ENCODE results near the gene CAPN6.

The CAPN6 gene

DNA sequence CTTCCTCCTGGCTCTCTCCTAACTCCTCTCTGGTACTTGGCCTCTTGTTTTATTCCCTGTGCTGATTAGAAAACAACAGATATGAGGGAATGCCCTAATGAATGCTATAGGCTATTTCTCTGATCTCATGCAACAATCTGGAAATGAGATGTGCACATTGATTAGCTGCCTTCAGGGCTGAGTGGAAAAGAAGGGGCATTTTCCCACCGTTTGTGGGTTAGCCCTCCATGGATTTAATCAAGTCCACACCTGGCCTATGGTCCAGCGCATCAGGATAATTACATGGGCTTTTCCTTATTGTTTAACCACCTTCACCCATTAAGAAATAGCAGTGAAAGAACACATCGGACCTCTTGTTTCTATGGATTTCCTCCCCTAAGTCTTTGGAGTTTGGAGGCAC lies 70.0 kb downstream of the CAPN6 start:
- no peak for DNase-seq (ENCODE audit: low spot score)

- DNase-seq (ENCODE audit: low spot score) = no peak
Observed at GRCh38 chrX:111199505-111199904, 70.8 kb downstream of the CAPN6 start.
